HS-5 (cell line): Measurements from ENCODE around the gene VAPB.

Experiments used
- DNase-seq: peaks from one replicate; pipeline ENCODE4 v3.0.0-alpha.2; 2012; ENCODE audit warnings: low read depth

The VAPB gene

GRCh38 chr20:58461899-58462298 is 72.9 kb downstream of the VAPB start:
- no peak for DNase-seq

- DNase-seq = no peak
These were observed 74.2 kb downstream of the VAPB start for GRCh38 chr20:58463256-58463655.

- DNase-seq = no peak
These were observed 75.8 kb downstream of the VAPB start for GRCh38 chr20:58464838-58465237.

DNA sequence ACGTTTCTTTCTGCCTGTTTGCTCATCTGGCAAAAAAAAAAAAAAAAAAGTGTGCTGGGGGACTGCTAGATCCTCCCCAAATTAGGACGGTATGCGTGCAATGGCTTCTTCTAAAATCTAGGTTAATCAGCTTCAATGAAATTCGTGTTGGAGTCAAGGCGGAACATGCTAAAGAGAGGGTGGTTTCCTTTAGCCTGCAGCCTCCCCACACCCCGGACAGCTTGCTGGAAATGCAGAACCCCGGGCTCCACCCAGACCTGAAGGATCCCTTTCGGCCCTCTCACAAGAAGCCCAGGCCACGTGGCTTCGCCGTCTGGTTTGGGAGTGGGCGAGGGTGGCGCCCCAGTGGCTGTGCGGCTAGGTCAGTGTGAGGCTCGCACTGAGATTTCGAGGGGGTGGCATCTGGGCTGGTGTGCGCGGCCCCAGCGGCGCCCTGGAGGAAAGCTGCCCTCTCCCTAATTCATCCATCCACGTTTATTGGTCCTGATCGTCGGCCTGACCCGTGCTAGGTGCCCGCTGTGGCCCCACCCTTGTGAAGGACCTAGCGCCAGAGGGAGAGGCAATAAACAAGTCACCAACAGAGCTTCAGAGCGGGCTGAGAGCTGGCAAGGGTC is 77.2 kb downstream of the VAPB start:
- no peak for DNase-seq

GRCh38 chr20:58466729-58467571 is 77.9 kb downstream of the VAPB start:
- DNase-seq = no peak

DNA sequence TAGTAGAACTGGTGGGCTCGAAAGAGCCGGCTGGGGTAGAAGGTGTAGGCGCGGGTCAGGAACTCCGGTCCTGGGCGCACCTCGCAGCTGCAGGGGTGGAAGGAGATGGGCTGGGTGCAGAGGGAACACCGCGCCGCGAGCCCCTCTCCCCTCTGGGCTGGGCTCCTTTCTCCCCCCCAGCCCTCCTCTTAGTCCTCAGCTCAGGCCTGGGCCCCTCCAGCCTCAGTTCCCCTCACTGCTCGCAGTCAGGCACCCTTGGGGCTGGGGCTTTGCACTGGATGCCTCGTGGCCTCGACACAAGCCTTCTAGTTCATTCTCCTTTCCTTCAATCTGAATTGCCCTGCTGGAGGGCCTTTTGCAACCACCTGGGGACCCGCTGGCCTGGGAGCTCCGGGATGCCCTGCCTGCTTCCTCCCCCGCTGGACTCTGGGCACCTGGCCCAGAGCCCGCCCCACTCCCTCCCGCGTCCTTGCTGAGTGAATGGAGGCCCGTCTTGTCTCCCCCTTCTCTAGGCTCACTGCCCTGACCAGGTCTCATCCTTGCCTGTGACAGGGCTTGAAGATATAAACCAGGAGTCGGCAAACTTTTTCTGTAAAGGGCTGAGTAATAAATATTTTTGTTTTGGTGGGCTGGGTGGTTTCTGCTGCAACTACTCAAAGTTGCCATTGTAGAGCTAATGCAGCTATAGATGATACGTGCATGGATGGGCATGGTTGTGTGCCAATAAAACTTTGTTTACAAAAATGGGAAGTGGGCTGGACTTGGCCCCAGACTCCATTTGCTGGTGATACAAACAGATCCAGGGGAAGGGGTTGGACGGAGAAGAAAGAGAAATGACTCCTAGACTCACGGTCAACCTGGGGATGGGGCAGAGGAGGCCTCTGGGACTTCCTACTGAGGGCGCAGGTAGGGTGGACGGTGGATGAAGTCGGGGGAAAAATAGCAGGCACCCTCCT is 78.8 kb downstream of the VAPB start:
- DNase-seq = no peak

DNA sequence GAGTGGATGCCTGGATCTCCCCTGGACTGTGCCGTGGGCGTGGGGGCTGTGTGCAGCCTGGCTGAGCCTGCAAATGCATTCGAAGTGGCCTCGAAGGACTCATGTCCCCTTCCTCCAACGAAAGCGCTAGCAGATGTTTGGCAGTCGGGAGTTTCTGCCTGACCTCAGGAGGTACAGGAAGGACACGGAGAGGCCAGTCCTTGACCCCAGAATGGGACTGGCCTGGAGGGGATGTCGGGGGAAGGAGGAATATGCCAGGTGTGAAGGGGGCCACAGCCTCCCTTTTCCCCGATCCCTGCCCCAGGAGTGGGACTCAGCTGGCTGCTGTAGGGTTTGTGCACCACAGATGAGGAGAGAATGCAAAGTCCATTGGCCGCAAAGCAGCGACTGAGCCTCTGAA is 80.6 kb downstream of the VAPB start:
- no peak for DNase-seq

DNA sequence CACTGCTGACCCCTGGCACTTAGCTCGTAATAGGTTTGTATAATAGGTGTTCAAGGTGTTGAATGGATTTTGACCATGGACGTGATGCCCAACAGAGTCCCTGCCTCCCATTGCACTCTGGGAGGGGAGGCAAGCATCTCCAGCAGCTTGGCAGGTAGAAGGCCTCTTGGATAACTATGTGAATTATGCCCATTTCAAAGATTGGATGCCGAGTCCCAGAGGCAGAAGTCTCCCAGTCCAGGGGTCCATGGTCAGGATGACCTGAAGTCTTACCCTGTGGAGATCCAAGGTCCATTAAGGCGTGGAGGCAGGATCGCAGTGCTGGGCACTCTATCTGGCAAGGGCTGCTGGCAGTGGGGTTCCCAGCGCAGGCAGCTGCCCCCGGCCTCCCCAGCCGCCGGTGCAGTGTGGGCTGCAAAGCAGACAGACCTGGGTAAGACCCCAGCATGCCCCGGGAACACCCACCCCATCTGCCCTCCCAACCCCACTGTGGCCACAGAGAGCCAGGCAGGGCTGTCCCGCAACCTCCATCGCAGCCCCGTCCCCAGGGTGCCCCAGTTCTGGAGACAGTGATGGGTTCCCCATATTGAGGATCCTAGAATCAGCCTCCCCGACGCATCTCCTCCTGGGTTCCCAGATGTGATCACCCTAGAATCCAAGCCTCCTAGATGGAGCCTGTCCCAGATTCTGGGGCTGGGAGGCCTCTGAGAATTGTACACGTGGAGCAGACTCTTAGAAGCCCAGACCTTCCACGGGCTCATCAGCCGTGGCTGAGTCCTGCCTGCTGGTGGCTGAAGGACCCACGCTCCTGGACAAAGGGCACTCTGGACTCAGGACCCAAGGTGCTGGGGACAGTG is 81.5 kb downstream of the VAPB start:
- DNase-seq = no peak

- DNase-seq = no peak
These were observed 82.5 kb downstream of the VAPB start for GRCh38 chr20:58471193-58472164.

GRCh38 chr20:58472273-58473018 is 83.4 kb downstream of the VAPB start:
- no peak for DNase-seq

- no peak for DNase-seq
These were observed 84.7 kb downstream of the VAPB start for GRCh38 chr20:58473453-58474425.

DNA sequence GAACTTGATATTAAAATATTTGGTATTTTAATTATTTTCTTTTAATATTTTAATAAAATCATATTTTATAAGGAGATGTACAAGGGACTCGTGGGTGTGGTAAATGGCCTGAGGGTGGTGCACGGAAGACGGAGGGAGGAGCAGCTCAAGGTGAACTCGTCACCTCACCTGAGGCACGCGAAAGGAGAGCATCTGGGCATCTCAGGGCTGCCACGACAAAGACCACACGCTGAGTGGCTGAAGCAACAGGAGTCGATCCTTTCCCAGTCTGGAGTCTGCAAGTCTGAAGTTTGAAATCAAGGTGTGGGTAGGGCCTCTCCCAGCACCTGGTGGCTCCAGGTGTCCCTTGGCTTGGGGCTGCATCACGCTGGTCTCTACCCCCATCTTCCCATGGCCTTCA is 86.4 kb downstream of the VAPB start:
- no peak for DNase-seq

GRCh38 chr20:58478141-58478805 is 89.2 kb downstream of the VAPB start:
- peak; percentile 29 for DNase-seq

GRCh38 chr20:58479726-58480440 is 90.9 kb downstream of the VAPB start:
- DNase-seq = no peak

GRCh38 chr20:58480551-58481336 is 91.7 kb downstream of the VAPB start:
- DNase-seq = no peak

DNA sequence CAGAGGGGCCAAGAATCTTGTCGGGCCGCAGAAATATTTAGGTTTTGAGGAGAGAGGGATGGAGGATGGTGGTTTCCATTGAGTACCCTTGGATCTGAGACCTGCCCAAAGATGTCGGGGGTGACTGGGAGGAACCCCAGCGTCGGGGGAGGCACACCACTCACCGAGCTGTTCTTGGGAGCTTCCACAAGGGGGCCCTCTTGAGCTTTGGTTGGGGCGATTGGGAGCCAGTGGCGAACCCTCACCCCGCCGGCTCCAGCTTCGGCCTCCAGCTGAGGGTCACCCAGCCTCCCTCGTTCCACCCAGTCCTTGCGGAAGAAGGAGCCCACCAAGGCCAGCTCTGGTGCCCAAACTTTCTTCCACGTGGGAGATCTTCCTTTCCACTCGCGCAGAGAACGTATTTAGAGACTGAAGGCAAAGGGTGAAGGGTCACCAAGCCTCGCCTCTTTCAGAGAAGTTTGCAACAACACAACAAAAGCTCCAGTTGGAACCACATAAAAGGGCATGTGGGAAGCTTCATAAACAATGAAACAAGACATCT is 92.5 kb downstream of the VAPB start:
- DNase-seq = no peak
